Osteocyte (in vitro differentiated cells): ENCODE results near the gene DENND10. TPM values are rescaled to one million over a fixed set of nuclear protein-coding genes. Genes with fewer than 3 reads are reported as not detected.
"Not testable (repeated sequence)": the region's sequence is repeated elsewhere in the genome, so short reads cannot be mapped to it uniquely, and the experiment has no call there.

Source experiments
- DNase-seq: peaks from one replicate; pipeline ENCODE4 v3.0.0; 2021; ENCODE audit warnings: mixed read lengths; ENCODE audit not compliant: unreplicated experiment; ENCODE audit errors: extremely low spot score
- H3K27ac Mint-ChIP-seq: one replicate; pipeline ENCODE4 v1.8.0; 2021; ENCODE audit warnings: mild to moderate bottlenecking, mixed read lengths; ENCODE audit not compliant: unreplicated experiment
- H3K27me3 Mint-ChIP-seq: one replicate; pipeline ENCODE4 v1.8.0; 2021; ENCODE audit warnings: mixed read lengths; ENCODE audit not compliant: unreplicated experiment
- H3K36me3 Mint-ChIP-seq: one replicate; pipeline ENCODE4 v1.8.0; 2021; ENCODE audit warnings: mixed read lengths; ENCODE audit not compliant: unreplicated experiment
- H3K4me1 Mint-ChIP-seq: one replicate; pipeline ENCODE4 v1.8.0; 2021; ENCODE audit warnings: mixed read lengths; ENCODE audit not compliant: unreplicated experiment
- H3K4me3 Mint-ChIP-seq: one replicate; pipeline ENCODE4 v1.8.0; 2021; ENCODE audit warnings: mild to moderate bottlenecking, moderate library complexity, mixed read lengths; ENCODE audit not compliant: unreplicated experiment
- H3K9me3 Mint-ChIP-seq: one replicate; pipeline ENCODE4 v1.8.0; 2021; ENCODE audit warnings: mixed read lengths; ENCODE audit not compliant: unreplicated experiment
- total RNA-seq: library from RNA; stranded (reverse); gene quantifications from 2 replicates; pipeline ENCODE4 v1.2.1, GENCODE V29; 2021
- TF ChIP-seq, protein P1 (sequence below): fragments of 200-600 bp; sonication (generic); IDR thresholded peaks from 2 replicates; pipeline ENCODE4 v1.5.0; 2021; ENCODE audit warnings: antibody characterized with exemption, mild to moderate bottlenecking, moderate library complexity

Gene DENND10
- total RNA-seq, 1 donor from 2014 or later, result 43.1 TPM

DNA sequence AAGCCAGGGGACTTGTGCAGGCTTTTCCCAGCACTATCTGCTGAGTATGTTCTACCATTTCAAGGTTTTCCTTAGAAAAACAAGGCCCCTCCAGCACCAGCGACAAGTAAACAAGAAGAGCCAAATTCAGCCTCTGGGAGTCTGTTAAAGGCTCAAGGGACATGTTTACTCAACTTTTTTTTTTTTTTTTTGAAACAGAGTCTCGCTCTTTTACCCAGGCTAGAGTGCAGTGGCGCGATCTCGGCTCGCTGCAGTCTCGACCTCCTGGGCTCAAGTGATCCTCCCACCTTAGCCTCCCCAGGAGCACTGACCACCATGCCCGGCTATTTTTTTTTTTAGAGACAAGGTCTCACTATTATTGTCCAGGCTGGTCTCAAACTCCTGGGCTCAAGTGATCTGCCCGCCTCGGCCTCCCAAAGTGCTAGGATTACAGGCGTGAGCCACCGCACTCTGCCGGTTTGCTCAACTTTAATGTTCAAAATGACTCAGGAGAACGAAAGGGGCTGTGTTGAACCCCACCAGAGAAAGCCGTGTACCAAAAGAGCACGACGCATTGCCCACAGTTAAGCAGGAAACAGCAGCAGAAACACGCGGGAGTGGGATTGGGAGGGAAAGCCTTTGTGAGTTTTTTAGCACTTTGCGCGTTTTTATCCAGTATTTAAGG is 73.9 kb downstream of the DENND10 start:
- peaks cover 8% of the 10 kb centered on the region for H3K36me3 Mint-ChIP-seq
- peak overlapping the region; percentile 87 for H3K4me3 Mint-ChIP-seq
- H3K4me1 Mint-ChIP-seq, result peaks cover 31% of the 10 kb centered on the region

DNA sequence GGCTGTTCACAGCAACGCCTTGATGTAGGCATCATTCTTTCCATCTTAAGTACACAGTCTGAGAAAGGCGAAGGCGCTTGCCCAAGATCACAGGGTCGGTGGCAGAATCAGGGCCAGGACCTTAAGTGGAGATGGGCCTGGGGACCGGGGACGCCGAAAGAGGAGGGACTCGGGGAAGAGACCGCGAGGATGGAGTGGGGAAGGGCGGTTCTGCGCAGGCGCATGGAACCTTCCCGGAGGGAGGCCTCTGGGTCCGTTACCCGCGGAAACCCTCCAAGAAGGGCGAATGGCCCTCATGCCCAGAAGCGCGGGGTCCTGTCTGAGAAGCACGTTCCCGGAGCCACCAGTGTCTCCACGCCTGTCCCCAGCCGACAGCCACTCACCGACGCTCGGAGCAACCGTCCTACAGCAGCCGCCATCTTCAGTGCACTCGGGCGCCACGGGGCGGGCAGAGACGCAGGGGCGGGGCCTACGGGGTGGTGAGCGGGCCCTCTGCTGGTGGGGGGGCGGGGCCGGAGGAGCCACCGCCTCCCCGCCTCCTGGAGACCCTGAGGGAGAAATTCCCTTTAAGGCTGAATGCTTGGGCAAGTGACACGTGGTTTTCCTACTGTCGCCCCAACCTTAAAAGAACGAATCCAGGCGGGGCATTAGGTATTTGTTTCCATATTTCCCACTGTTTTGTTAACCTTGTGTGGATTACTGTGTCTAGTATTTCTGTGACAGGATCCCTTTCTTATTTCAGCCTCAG is 74.6 kb downstream of the DENND10 start, which contains the start of gene PRDX3:
TSS of gene PRDX3 (minus strand) at position 441 of the 748 bp plus-strand sequence. CDS start at position 419, 22 bp downstream.
- H3K9me3 Mint-ChIP-seq, result no peaks in the 10 kb centered on the region
- H3K36me3 Mint-ChIP-seq, result peaks cover 7% of the 10 kb centered on the region
- H3K27ac Mint-ChIP-seq, result peak within 1 kb of the TSS; percentile 97
- peaks cover 31% of the 10 kb centered on the region for H3K4me1 Mint-ChIP-seq
- peak within 1 kb of the TSS; percentile 87 for H3K4me3 Mint-ChIP-seq
- DNase-seq, result peak; percentile 98
- TF ChIP-seq, protein P1, sequence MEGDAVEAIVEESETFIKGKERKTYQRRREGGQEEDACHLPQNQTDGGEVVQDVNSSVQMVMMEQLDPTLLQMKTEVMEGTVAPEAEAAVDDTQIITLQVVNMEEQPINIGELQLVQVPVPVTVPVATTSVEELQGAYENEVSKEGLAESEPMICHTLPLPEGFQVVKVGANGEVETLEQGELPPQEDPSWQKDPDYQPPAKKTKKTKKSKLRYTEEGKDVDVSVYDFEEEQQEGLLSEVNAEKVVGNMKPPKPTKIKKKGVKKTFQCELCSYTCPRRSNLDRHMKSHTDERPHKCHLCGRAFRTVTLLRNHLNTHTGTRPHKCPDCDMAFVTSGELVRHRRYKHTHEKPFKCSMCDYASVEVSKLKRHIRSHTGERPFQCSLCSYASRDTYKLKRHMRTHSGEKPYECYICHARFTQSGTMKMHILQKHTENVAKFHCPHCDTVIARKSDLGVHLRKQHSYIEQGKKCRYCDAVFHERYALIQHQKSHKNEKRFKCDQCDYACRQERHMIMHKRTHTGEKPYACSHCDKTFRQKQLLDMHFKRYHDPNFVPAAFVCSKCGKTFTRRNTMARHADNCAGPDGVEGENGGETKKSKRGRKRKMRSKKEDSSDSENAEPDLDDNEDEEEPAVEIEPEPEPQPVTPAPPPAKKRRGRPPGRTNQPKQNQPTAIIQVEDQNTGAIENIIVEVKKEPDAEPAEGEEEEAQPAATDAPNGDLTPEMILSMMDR, result peak; percentile 31
- H3K27me3 Mint-ChIP-seq, result no peaks in the 10 kb centered on the region

More for the DNA sequence above, 73.9 kb downstream of the DENND10 start:
- H3K9me3 Mint-ChIP-seq, result no peaks in the 10 kb centered on the region
- no peaks in the 10 kb centered on the region for H3K27me3 Mint-ChIP-seq
- TF ChIP-seq, protein P1, result no peak
- DNase-seq, result no peak
- H3K27ac Mint-ChIP-seq, result peak overlapping the region; percentile 97

DNA sequence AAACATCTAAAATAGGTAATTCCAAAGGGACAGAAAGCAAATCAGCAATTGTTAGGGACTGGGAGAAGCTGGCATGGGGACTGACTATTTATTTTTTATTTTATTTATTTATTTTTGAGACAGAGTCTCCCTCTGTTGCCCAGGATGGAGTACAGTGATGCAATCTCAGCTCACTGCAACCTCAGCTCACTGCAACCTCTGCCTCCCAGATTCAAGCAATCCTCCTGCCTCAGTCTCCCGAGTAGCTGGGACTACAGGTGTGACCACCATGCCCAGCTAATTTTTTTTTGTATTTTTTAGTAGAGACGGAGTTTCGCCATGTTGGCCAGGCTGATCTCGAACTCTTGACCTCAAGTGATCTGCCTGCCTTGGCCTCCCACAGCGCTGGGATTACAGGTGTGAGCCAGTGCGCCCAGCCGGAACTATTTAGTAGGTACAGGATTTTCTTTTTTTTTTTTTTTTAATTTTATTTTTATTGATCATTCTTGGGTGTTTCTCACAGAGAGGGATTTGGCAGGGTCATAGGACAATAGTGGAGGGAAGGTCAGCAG is 77.0 kb downstream of the DENND10 start:
- not testable (repeated sequence) for H3K27ac Mint-ChIP-seq, DNase-seq, H3K9me3 Mint-ChIP-seq, H3K4me3 Mint-ChIP-seq, H3K36me3 Mint-ChIP-seq, H3K27me3 Mint-ChIP-seq
- peaks cover 27% of the 10 kb centered on the region for H3K4me1 Mint-ChIP-seq

DNA sequence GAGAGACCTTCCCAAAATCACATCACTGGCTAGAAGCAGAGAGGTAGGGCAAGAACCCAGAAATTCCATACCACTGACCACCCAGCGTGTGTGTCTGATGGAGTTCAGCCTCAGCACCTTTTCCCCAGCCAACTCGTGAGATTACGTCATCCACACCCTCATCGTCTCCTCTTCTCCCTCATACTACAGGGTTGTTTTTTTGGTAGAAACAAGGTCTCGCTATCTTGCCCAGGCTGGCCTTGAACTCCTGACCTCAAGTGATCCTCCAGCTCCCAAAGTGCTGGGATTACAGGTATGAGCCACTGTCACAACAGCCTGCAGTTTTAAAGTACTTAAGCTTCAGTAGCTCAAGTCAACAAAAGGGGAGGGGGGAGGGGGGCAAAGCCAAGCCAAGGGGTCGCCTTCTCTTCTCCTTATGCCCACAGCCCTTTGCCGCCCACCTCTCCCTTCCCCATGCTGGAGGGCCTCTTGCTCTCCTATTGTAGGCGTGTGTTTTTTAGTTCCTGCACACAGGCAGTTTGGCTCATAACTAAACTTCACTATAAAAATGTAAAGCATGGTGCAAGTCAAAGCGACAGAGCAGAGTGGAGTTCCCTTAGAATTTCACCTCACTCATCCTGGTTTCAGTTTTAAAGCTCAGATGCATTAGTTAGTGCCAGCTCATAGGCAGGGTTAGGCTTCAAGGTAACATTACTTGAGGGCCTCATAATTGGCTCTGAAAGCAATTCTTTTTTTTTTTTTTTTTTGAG is 79.9 kb downstream of the DENND10 start:
- no peaks in the 10 kb centered on the region for H3K36me3 Mint-ChIP-seq
- no peaks in the 10 kb centered on the region for H3K27me3 Mint-ChIP-seq
- no peaks in the 10 kb centered on the region for H3K9me3 Mint-ChIP-seq
- no peak overlapping the region for H3K27ac Mint-ChIP-seq
- no peak overlapping the region for H3K4me3 Mint-ChIP-seq
- no peak for DNase-seq
- TF ChIP-seq, protein P1, result no peak
- peaks cover 6% of the 10 kb centered on the region for H3K4me1 Mint-ChIP-seq

Other genes starting within 250 kb of the DENND10 start
- gene NANOS1, start 74.4 kb upstream of the DENND10 start, total RNA-seq, result 9.1 and 9.6 TPM in 2 replicates
- 146 and 147 TPM in 2 replicates for gene EIF3A, start 23.3 kb upstream of the DENND10 start, total RNA-seq
- gene SFXN4, start 61.6 kb downstream of the DENND10 start, total RNA-seq, result 10.9 and 12.2 TPM in 2 replicates
- gene PRDX3, start 74.7 kb downstream of the DENND10 start, total RNA-seq, result 76.7 and 76.9 TPM in 2 replicates
- 43.2 and 45.9 TPM in 2 replicates for gene GRK5, start 103.5 kb downstream of the DENND10 start, total RNA-seq